ENCODE measurements around the gene WNT7A. TPM values are rescaled to one million over a fixed set of nuclear protein-coding genes. Genes with fewer than 3 reads are reported as not detected.

WNT7A gene
- total RNA-seq, 1 experiment from 2014 or later: 0.34 TPM

DNA sequence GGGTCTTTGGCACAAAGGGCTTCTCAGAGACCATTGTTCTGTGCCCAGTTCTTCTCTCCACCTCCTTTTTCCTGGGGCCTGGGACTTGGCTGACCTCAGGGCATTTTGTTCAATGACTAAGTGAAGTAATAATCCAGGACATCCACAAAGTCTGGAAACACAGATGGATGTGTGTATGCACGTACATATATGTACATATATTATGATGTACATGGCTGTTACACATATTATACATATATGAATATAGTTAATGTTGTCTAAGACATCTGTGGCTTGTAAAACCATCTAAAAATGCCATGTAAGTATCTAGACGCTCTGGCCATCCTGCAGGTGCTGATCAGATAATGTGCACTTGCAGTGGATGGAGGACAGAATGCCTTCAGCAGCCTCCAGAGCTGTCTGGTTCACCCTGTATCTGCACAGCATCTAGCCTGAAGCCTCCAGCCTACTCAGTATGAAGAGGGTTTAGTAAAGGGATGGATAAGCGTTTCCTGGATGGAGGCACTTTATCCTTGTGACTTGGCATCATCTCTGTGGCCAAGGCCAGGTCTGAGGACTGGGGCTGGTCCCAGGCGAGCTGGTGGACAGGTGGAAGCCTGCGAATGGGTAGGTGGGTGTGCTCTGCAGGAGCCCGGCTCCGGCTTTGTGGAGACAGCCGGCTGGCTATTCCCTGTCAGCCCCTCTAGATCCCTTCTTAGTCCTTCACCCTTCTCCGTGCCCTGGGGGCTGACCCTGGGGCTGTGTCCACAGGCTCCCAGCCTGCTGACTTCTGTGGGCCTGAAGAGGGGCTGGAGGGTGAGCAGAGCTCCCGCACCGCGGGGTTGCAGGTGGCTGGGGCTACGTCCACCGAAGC lies 88.4 kb downstream of the WNT7A start:
- CTCF ChIA-PET: interaction anchor here (1.0 kb wide), 1 partner anchor 15 kb away, joined by 3 read pairs; no protein-coding TSS in a partner anchor
- H3K9ac ChIP-seq (ENCODE audit: low read length): no peak overlapping the region
- no peak overlapping the region for H3K4me2 ChIP-seq (ENCODE audit: low read length)
- H3K79me2 ChIP-seq (ENCODE audit: insufficient read depth, low read length): no peaks in the 10 kb centered on the region
- H3K36me3 ChIP-seq (ENCODE audit: control insufficient read depth in 1 of 2, insufficient read depth in 2 of 2, low read length in 2 of 2): no peaks in the 10 kb centered on the region
- no peak overlapping the region for H2AFZ ChIP-seq (ENCODE audit: low read depth, low read length, poor library complexity, severe bottlenecking)
- H4K20me1 ChIP-seq (ENCODE audit: insufficient read depth): no peaks in the 10 kb centered on the region
- TF ChIP-seq TCF7L2 (IDR thresholded peaks at IDR 0.05; ENCODE audit: borderline replicate concordance, extremely low read depth, insufficient read depth, insufficient read length): no peak
- no peak for TF ChIP-seq EGR1 (IDR thresholded peaks at IDR 0.05; ENCODE audit: low read depth)
- no peak for TF ChIP-seq SRF (IDR thresholded peaks at IDR 0.05; ENCODE audit: low read depth)
- TF ChIP-seq ZBTB33 (IDR thresholded peaks at IDR 0.05; ENCODE audit: extremely low read depth, insufficient replicate concordance, low read length): no peak
- TF ChIP-seq YY1 (IDR thresholded peaks at IDR 0.05; ENCODE audit: extremely low read depth, insufficient replicate concordance, low read depth, low read length): no peak
- TF ChIP-seq JUND (IDR thresholded peaks at IDR 0.05): no peak
- TF ChIP-seq CBX3 (IDR thresholded peaks at IDR 0.05; ENCODE audit: low read depth): no peak
- TF ChIP-seq FOSL1 (IDR thresholded peaks at IDR 0.05; ENCODE audit: low read depth): no peak
- no peak for TF ChIP-seq ZFX (IDR thresholded peaks at IDR 0.05)
- TF ChIP-seq MAX (IDR thresholded peaks at IDR 0.05): no peak
- H3K9me2 ChIP-seq (ENCODE audit: insufficient read depth): no peaks in the 10 kb centered on the region
- H3K4me3 ChIP-seq (replicated peaks in 1 of 2; ENCODE audit: low read depth in 1 of 2, low read length in 2 of 2): no peak overlapping the region
- RAD21 ChIA-PET (ENCODE audit: low non-redundant PET in 1 of 2, low total read pairs in 2 of 2, uncharacterized antibody in 2 of 2, unreplicated experiment in 2 of 2): no interaction called here
- H3K9me3 ChIP-seq (ENCODE audit: control insufficient read depth in 1 of 2, insufficient read depth in 1 of 2, low read depth in 1 of 2, low read length in 2 of 2): no peaks in the 10 kb centered on the region
- no peak for ATAC-seq
- no peak overlapping the region for H3K27ac ChIP-seq (ENCODE audit: low read depth, low read length)
- H3K27me3 ChIP-seq (ENCODE audit: insufficient read depth, low read length): peaks cover 5% of the 10 kb centered on the region; the same call in 1 of the 2 replicates
- POLR2A ChIA-PET: no interaction called here
- DNase-seq (ENCODE audit: low read depth, low spot score): no peak
- intact Hi-C loops (cut with micrococcal nuclease): no loop called here
- no peaks in the 10 kb centered on the region for H3K4me1 ChIP-seq (ENCODE audit: control insufficient read depth in 1 of 2, insufficient read depth in 2 of 2, low read length in 2 of 2)
- no TSS peak for BruUV-seq (replicated peaks)
